H1 (cell line): ENCODE results near the gene HOMER1. TPM values are rescaled to one million over a fixed set of nuclear protein-coding genes. Genes with fewer than 3 reads are reported as not detected.

Experiments used
- CTCF ChIA-PET: fragments of 300-600 bp; sonication (Branson Sonifier 250); formaldehyde crosslinking; loops from one replicate; lab custom pipeline; 2021; ENCODE audit not compliant: partially characterized antibody; lab: Charles Lee
- POLR2A ChIA-PET: fragments of 300-600 bp; sonication (Branson Sonifier 250); formaldehyde crosslinking; loops from one replicate; lab custom pipeline; 2021; ENCODE audit warnings: inconsistent platforms; ENCODE audit not compliant: partially characterized antibody; lab: Charles Lee
- DNase-seq, 2 experiments: peaks; one replicate each; pipeline versions ENCODE4 v3.0.0 to v3.0.0-alpha.2; 2010 to 2022; ENCODE audit warnings: low spot score in 2 of 2, low read depth in 1 of 2, mixed read lengths in 1 of 2
- FAIRE-seq: peaks from 2 replicates; lab custom pipeline; 2011; peaks lifted over from hg19 to GRCh38; lab: Jason Lieb, UNC
- H2AFZ ChIP-seq: 2 replicates; pipeline ENCODE4 v1.8.1; 2012; ENCODE audit warnings: low read length, inconsistent platforms
- H2AK5ac ChIP-seq: 2 replicates; pipeline ENCODE4 v1.6.1; 2013; ENCODE audit warnings: low read depth, low read length
- H2BK120ac ChIP-seq: replicated peaks from 2 replicates; pipeline ENCODE3; 2013; ENCODE audit warnings: low read depth, low read length, inconsistent platforms
- H2BK12ac ChIP-seq: 2 replicates; pipeline ENCODE4 v1.6.1; 2013; ENCODE audit warnings: low read depth, low read length
- H2BK15ac ChIP-seq: 2 replicates; pipeline ENCODE4 v1.6.1; 2013; ENCODE audit warnings: low read length
- H2BK20ac ChIP-seq: 2 replicates; pipeline ENCODE4 v1.6.1; 2013; ENCODE audit warnings: low read length
- H2BK5ac ChIP-seq: 2 replicates; pipeline ENCODE4 v1.6.1; 2013; ENCODE audit warnings: low read depth, low read length
- H3K14ac ChIP-seq: 2 replicates; pipeline ENCODE4 v1.6.1; 2013; ENCODE audit warnings: inconsistent platforms; ENCODE audit not compliant: insufficient read length
- H3K18ac ChIP-seq: 2 replicates; pipeline ENCODE4 v1.6.1; 2013; ENCODE audit warnings: low read length; ENCODE audit errors: extremely low read depth
- H3K23ac ChIP-seq: 2 replicates; pipeline ENCODE4 v1.6.1; 2013; ENCODE audit warnings: inconsistent platforms; ENCODE audit not compliant: insufficient read length
- H3K23me2 ChIP-seq: 2 replicates; pipeline ENCODE4 v1.6.1; 2013; ENCODE audit warnings: low read depth, low read length
- H3K27ac ChIP-seq: 2 replicates; pipeline ENCODE4 v1.6.1; 2011; ENCODE audit warnings: low read depth, low read length, inconsistent platforms
- H3K27me3 ChIP-seq, 4 experiments: replicated peaks in 1 of 4; 1 replicate in 1 of 4; 2 replicates in 3 of 4; pipeline versions ENCODE4 v1.6.1 to v1.8.1; 2011 to 2013; ENCODE audit warnings: low read length in 3 of 4, mild to moderate bottlenecking in 3 of 4, inconsistent platforms in 2 of 4, mixed read lengths in 2 of 4, moderate library complexity in 1 of 4; ENCODE audit not compliant: control insufficient read depth in 3 of 4, insufficient read depth in 3 of 4; ENCODE audit errors: extremely low read depth in 1 of 4
- H3K36me3 ChIP-seq, 4 experiments: 2 replicates each; pipeline versions ENCODE4 v1.6.1 to v1.8.1; 2011 to 2013; ENCODE audit warnings: mild to moderate bottlenecking in 4 of 4, low read length in 3 of 4, moderate library complexity in 2 of 4, control low read depth in 1 of 4, inconsistent platforms in 1 of 4; ENCODE audit not compliant: insufficient read depth in 4 of 4, control insufficient read depth in 2 of 4
- H3K4ac ChIP-seq: replicated peaks from 2 replicates; pipeline ENCODE3; 2013; ENCODE audit warnings: low read length, low read depth, mixed read lengths, inconsistent platforms; ENCODE audit not compliant: insufficient read length
- H3K4me1 ChIP-seq, 4 experiments: replicated peaks in 1 of 4; 1 replicate in 1 of 4; 2 replicates in 3 of 4; pipeline versions ENCODE4 v1.6.1 to v1.8.1; 2011 to 2013; ENCODE audit warnings: low read length in 3 of 4, inconsistent platforms in 2 of 4, mixed read lengths in 1 of 4; ENCODE audit not compliant: insufficient read depth in 4 of 4, control insufficient read depth in 3 of 4
- H3K4me2 ChIP-seq, 2 experiments: 2 replicates each; pipeline versions ENCODE4 v1.6.1 to v1.8.1; 2011 to 2013; ENCODE audit warnings: low read depth in 2 of 2, low read length in 2 of 2, control low read depth in 1 of 2, inconsistent platforms in 1 of 2, mild to moderate bottlenecking in 1 of 2; ENCODE audit not compliant: insufficient read depth in 1 of 2
- H3K4me3 ChIP-seq, 4 experiments: fragments of 200-600, 300-600 bp in 1 of 4; sonication (generic), shearing (Covaris generic), sonication (Bioruptor Twin) in 1 of 4; 2 replicates each; pipeline versions ENCODE4 v1.5.1 to v1.8.1; 2011 to 2016; ENCODE audit warnings: low read length in 4 of 4, low read depth in 3 of 4, control low read depth in 2 of 4, inconsistent platforms in 2 of 4, mild to moderate bottlenecking in 2 of 4, mixed read lengths in 1 of 4, moderate library complexity in 1 of 4; ENCODE audit not compliant: insufficient read depth in 2 of 4; ENCODE audit errors: extremely low read depth in 1 of 4
- H3K56ac ChIP-seq: replicated peaks from 2 replicates; pipeline ENCODE3; 2013; ENCODE audit warnings: low read depth, mild to moderate bottlenecking, mixed read lengths, low read length, inconsistent platforms; ENCODE audit not compliant: insufficient read length
- H3K79me1 ChIP-seq: 2 replicates; pipeline ENCODE4 v1.6.1; 2013; ENCODE audit warnings: low read depth, low read length, control low read depth
- H3K79me2 ChIP-seq, 2 experiments: 2 replicates each; pipeline versions ENCODE4 v1.6.1 to v1.8.1; 2012 to 2013; ENCODE audit warnings: low read length in 2 of 2, mild to moderate bottlenecking in 2 of 2, inconsistent platforms in 1 of 2; ENCODE audit not compliant: insufficient read depth in 2 of 2, control insufficient read depth in 1 of 2
- H3K9ac ChIP-seq, 4 experiments: replicated peaks in 1 of 4; 1 replicate in 1 of 4; 2 replicates in 3 of 4; pipeline versions ENCODE4 v1.6.1 to v1.8.1; 2011 to 2013; ENCODE audit warnings: low read depth in 3 of 4, low read length in 3 of 4, control low read depth in 2 of 4, mild to moderate bottlenecking in 2 of 4, moderate library complexity in 2 of 4, inconsistent platforms in 1 of 4; ENCODE audit errors: extremely low read depth in 1 of 4
- H3K9me3 ChIP-seq, 2 experiments: 2 replicates each; pipeline versions ENCODE4 v1.6.1 to v1.8.1; 2012 to 2013; ENCODE audit warnings: mild to moderate bottlenecking in 2 of 2, moderate library complexity in 2 of 2, control low read depth in 1 of 2, inconsistent platforms in 1 of 2, low read depth in 1 of 2, low read length in 1 of 2, mixed read lengths in 1 of 2; ENCODE audit not compliant: insufficient read depth in 2 of 2
- H4K20me1 ChIP-seq, 2 experiments: replicated peaks in 1 of 2; 2 replicates each; pipeline versions ENCODE3 to v1.8.1; 2011 to 2013; ENCODE audit warnings: inconsistent platforms in 2 of 2, low read length in 2 of 2, mild to moderate bottlenecking in 1 of 2; ENCODE audit not compliant: insufficient read depth in 2 of 2, control insufficient read depth in 1 of 2
- H4K5ac ChIP-seq: 2 replicates; pipeline ENCODE4 v1.6.1; 2013; ENCODE audit warnings: low read length, low read depth, mixed read lengths, inconsistent platforms; ENCODE audit not compliant: insufficient read length
- H4K8ac ChIP-seq: 2 replicates; pipeline ENCODE4 v1.8.0; 2013; ENCODE audit warnings: mild to moderate bottlenecking, moderate library complexity, low read length, inconsistent platforms; ENCODE audit not compliant: insufficient read depth; ENCODE audit errors: extremely low read depth
- H4K91ac ChIP-seq: replicated peaks from 2 replicates; pipeline ENCODE3; 2013; ENCODE audit warnings: low read length, mixed read lengths, inconsistent platforms; ENCODE audit not compliant: insufficient read length
- CHD2 ChIP-seq: IDR thresholded peaks from 2 replicates; pipeline ENCODE4 v1.6.1; 2012; ENCODE audit warnings: low read length, improper control_type of control experiment
- NRF1 ChIP-seq: IDR thresholded peaks from 2 replicates; pipeline ENCODE4 v1.6.1; 2011; ENCODE audit warnings: mild to moderate bottlenecking, low read depth, low read length, improper control_type of control experiment
- WGBS, 2 experiments: shearing (Covaris generic) in 1 of 2; methylation state at CpG; one replicate each; pipeline versions ENCODE4 v1.1.6 to v1.1.7; 2013 to 2015; ENCODE audit warnings: low lambda C conversion rate in 2 of 2, mixed read lengths in 2 of 2, inconsistent platforms in 1 of 2, low coverage in 1 of 2, missing lambda C conversion rate in 1 of 2; ENCODE audit not compliant: insufficient replicate concordance in 2 of 2, insufficient coverage in 1 of 2, insufficient read length in 1 of 2; ENCODE audit errors: extremely low coverage in 1 of 2, missing lambda C conversion rate in 1 of 2; 5-methylcytosine and 5-hydroxymethylcytosine counted together
- polyA plus RNA-seq, 7 experiments: library from polyadenylated mRNA; depleted of rRNA in 3 of 7; stranded (reverse) in 5 of 7; unstranded in 2 of 7; fragments of >200 nt in 5 of 7; fragments of 200-250 nt in 2 of 7; gene quantifications; 1 replicate in 5 of 7; 2 replicates in 1 of 7; 4 replicates in 1 of 7; pipeline versions ENCODE4 v1.2.1 to v1.2.3, GENCODE V29; 2011 to 2013; ENCODE audit warnings: missing spikeins in 2 of 7, mixed read lengths in 2 of 7
- total RNA-seq: library from RNA; stranded (reverse); fragmentation: NEBNext Ultra II Directional; extraction: Animal tissue kit (Norgen Biotek cat#: 25700); gene quantifications from 2 replicates; pipeline ENCODE4 v1.2.1, GENCODE V29; 2021

HOMER1 gene
- total and polyA plus RNA-seq, 2 of the 8 experiments (the other 6 are each of a cell fraction or from before 2014, with no cell fraction given): 6.4 to 57.9 TPM

- Histone ChIP-seq H3K4ac (no peak overlapping the region), H3K18ac (no peak overlapping the region), H4K8ac (no peak overlapping the region), H4K5ac (no peak overlapping the region), H3K79me1 (no peaks in the 10 kb centered on the region), H3K79me2 (no peaks in the 10 kb centered on the region), H3K56ac (no peak overlapping the region), H3K14ac (no peak overlapping the region), H4K91ac (no peak overlapping the region), H2BK20ac (no peak overlapping the region), H3K27ac (no peak overlapping the region), H3K4me1 (no peaks in the 10 kb centered on the region), H4K20me1 (no peaks in the 10 kb centered on the region), H3K9me3 (no peaks in the 10 kb centered on the region), H2BK120ac (no peak overlapping the region), H2AFZ (no peak overlapping the region), H2BK15ac (no peak overlapping the region), H3K9ac (no peak overlapping the region), H2BK12ac (no peak overlapping the region), H3K23ac (no peak overlapping the region), H2BK5ac (no peak overlapping the region), H3K36me3 (no peaks in the 10 kb centered on the region; a peak in 1 of 8 replicates), H2AK5ac (no peak overlapping the region), H3K4me2 (no peak overlapping the region), H3K27me3 (no peaks in the 10 kb centered on the region), H3K4me3 (no peak overlapping the region), H3K23me2 (no peaks in the 10 kb centered on the region)
- DNase-seq: no peak
- FAIRE-seq: no peak
- CTCF ChIA-PET: interaction anchor here (0.6 to 1.2 kb wide), 3 partner anchors 45 to 63 kb away, joined by 3 to 6 read pairs (median 4); no protein-coding TSS in a partner anchor
- 85% methylated on average over 3 of the region's 3 CpGs; no CpG with 5 or more reads in 1 of the 2 experiments for WGBS, 2 experiments
- TF ChIP-seq NRF1 (no peak), CHD2 (no peak)
- POLR2A ChIA-PET: no interaction called here
Observed at GRCh38 chr5:79420248-79420647, 93.7 kb downstream of the HOMER1 start.
